Neural cell (in vitro differentiated cells): Measurements from ENCODE around the gene PRELID1.

Experiments
- CTCF ChIP-seq: fragments of 450-650 bp; IDR thresholded peaks from 2 replicates; pipeline ENCODE4 v1.5.1; 2014; ENCODE audit warnings: antibody characterized with exemption, mild to moderate bottlenecking, moderate library complexity; ENCODE audit not compliant: poor library complexity, severe bottlenecking
- EZH2 ChIP-seq: fragments of 200-600, 300-800 bp; shearing (Covaris generic), sonication (generic); IDR thresholded peaks from 2 replicates; pipeline ENCODE4 v1.6.1; 2014; ENCODE audit warnings: antibody characterized with exemption, low read length, borderline replicate concordance, mild to moderate bottlenecking; ENCODE audit not compliant: insufficient read depth, poor library complexity, severe bottlenecking
- MXI1 ChIP-seq: fragments of 450-650 bp; conservative IDR thresholded peaks from 2 replicates; pipeline ENCODE4 v1.6.1; 2014; ENCODE audit warnings: antibody characterized with exemption, mild to moderate bottlenecking; ENCODE audit not compliant: poor library complexity, severe bottlenecking
- RAD21 ChIP-seq: fragments of 450-650 bp; conservative IDR thresholded peaks from 2 replicates; pipeline ENCODE4 v1.6.1; 2014; ENCODE audit warnings: antibody characterized with exemption, mild to moderate bottlenecking, moderate library complexity
- REST ChIP-seq: IDR thresholded peaks from 2 replicates; pipeline ENCODE4 v1.6.1; 2012; ENCODE audit warnings: borderline replicate concordance
- TAF1 ChIP-seq: IDR thresholded peaks from 2 replicates; pipeline ENCODE4 v1.6.1; 2012; ENCODE audit warnings: low read depth

- TF ChIP-seq TAF1 (no peak), REST (no peak), CTCF (no peak), RAD21 (no peak), MXI1 (no peak), EZH2 (no peak)
Measured at GRCh38 chr5:177260961-177261360, 42.6 kb upstream of the PRELID1 start.
